GM12878 (cell line): ENCODE data around the gene PTPRN2. TPM values are rescaled to one million over a fixed set of nuclear protein-coding genes. Genes with fewer than 3 reads are reported as not detected.

Source experiments
- ATAC-seq: fragments of 200-7000 bp; cut with Tn5 transposase; 3 replicates; pipeline ENCODE4 v1.9.1; 2020; ENCODE audit warnings: mild to moderate bottlenecking, moderate library complexity
- BruUV-seq: library from RNA; stranded (reverse); fragments of 400-500 nt; replicated peaks from 2 replicates; lab custom pipeline; 2021; lab: Mats Ljungman, UMichigan
- CTCF ChIA-PET: fragments of 300-600 bp; sonication (Branson Sonifier 250); formaldehyde crosslinking; extraction: SDS; loops from one replicate; lab custom pipeline; 2021; ENCODE audit warnings: inconsistent platforms; lab: Yijun Ruan, JAX
- POLR2A ChIA-PET: fragments of 350-600 bp; formaldehyde crosslinking; extraction: SDS; loops from one replicate; lab custom pipeline; 2021; ENCODE audit warnings: inconsistent platforms; lab: Charles Lee
- RAD21 ChIA-PET: fragments of 300-600 bp; sonication (Branson Sonifier 250); formaldehyde crosslinking; loops from one replicate; lab custom pipeline; 2023; ENCODE audit warnings: antibody characterized with exemption; ENCODE audit not compliant: unreplicated experiment; lab: Charles Lee
- SMC1A ChIA-PET: fragments of 300-600 bp; sonication (Branson Sonifier 250); formaldehyde crosslinking; loops from one replicate; lab custom pipeline; 2023; ENCODE audit not compliant: unreplicated experiment, uncharacterized antibody; lab: Charles Lee
- DNase-seq: peaks from one replicate; pipeline ENCODE4 v3.0.0-alpha.2; 2011; ENCODE audit warnings: low read depth, low spot score
- FAIRE-seq: peaks from 3 replicates; lab custom pipeline; 2011; peaks lifted over from hg19 to GRCh38; lab: Jason Lieb, UNC
- H2AFZ ChIP-seq: 2 replicates; pipeline ENCODE4 v1.6.0; 2011; ENCODE audit warnings: low read depth, low read length, control low read depth; ENCODE audit not compliant: control insufficient read depth
- H3K27ac ChIP-seq: 2 replicates; pipeline ENCODE4 v1.5.1; 2011; ENCODE audit warnings: control low read depth; ENCODE audit not compliant: control insufficient read depth, insufficient read depth
- H3K27me3 ChIP-seq, 2 experiments: replicated peaks in 1 of 2; 2 replicates each; pipeline versions ENCODE4 v1.6.0 to v1.6.1; 2011; ENCODE audit warnings: low read length in 1 of 2; ENCODE audit not compliant: control insufficient read depth in 2 of 2, insufficient read depth in 2 of 2
- H3K36me3 ChIP-seq, 2 experiments: 2 replicates each; pipeline ENCODE4 v1.5.1; 2011; ENCODE audit warnings: low read length in 1 of 2; ENCODE audit not compliant: control insufficient read depth in 2 of 2, insufficient read depth in 2 of 2
- H3K4me1 ChIP-seq: 2 replicates; pipeline ENCODE4 v1.6.1; 2011; ENCODE audit warnings: mild to moderate bottlenecking, low read length, moderate library complexity, mixed read lengths; ENCODE audit not compliant: control insufficient read depth, insufficient read depth
- H3K4me2 ChIP-seq: 2 replicates; pipeline ENCODE4 v1.6.0; 2011; ENCODE audit warnings: control low read depth; ENCODE audit not compliant: control insufficient read depth, insufficient read depth
- H3K4me3 ChIP-seq: fragments of 200-600 bp; sonication (generic); 2 replicates; pipeline ENCODE4 v1.5.1; 2016
- H3K79me2 ChIP-seq: 2 replicates; pipeline ENCODE4 v1.6.0; 2011; ENCODE audit warnings: low read length; ENCODE audit not compliant: control insufficient read depth, insufficient read depth
- H3K9ac ChIP-seq: 2 replicates; pipeline ENCODE4 v1.8.0; 2011; ENCODE audit warnings: low read length, control low read depth, mixed read lengths; ENCODE audit not compliant: control insufficient read depth, insufficient read depth
- H3K9me3 ChIP-seq: replicated peaks from 3 replicates; pipeline ENCODE4 v1.5.1; 2011; ENCODE audit warnings: mild to moderate bottlenecking, low read length; ENCODE audit not compliant: control insufficient read depth, insufficient read depth
- H4K20me1 ChIP-seq: 2 replicates; pipeline ENCODE4 v1.6.0; 2011; ENCODE audit not compliant: control insufficient read depth, insufficient read depth
- CBX5 ChIP-seq: sonication (generic); IDR thresholded peaks from 2 replicates; pipeline ENCODE4 v1.6.1; 2016; ENCODE audit warnings: low read depth, moderate library complexity, mild to moderate bottlenecking, inconsistent platforms
- PML ChIP-seq: IDR thresholded peaks from 2 replicates; pipeline ENCODE4 v1.6.1; 2012; ENCODE audit warnings: low read length, inconsistent platforms
- RB1 ChIP-seq: fragments of 450-650 bp; formaldehyde crosslinking; IDR thresholded peaks from 2 replicates; pipeline ENCODE4 v1.6.1; 2017; ENCODE audit warnings: mild to moderate bottlenecking, borderline replicate concordance
- SIN3A ChIP-seq: IDR thresholded peaks from 2 replicates; pipeline ENCODE4 v1.6.1; 2012; ENCODE audit warnings: low read depth, low read length, improper control_type of control experiment
- SKIL ChIP-seq: fragments of 450-650 bp; IDR thresholded peaks from 2 replicates; pipeline ENCODE4 v1.6.1; 2017; ENCODE audit warnings: mild to moderate bottlenecking, low read depth, inconsistent platforms; ENCODE audit not compliant: poor library complexity, severe bottlenecking
- SPI1 ChIP-seq: IDR thresholded peaks from 2 replicates; pipeline ENCODE4 v1.6.1; 2011; ENCODE audit warnings: low read depth, mild to moderate bottlenecking, low read length, moderate library complexity, borderline replicate concordance; ENCODE audit not compliant: insufficient read depth
- SRF ChIP-seq, 2 experiments: IDR thresholded peaks; 2 replicates each; pipeline ENCODE4 v1.6.1; 2011; ENCODE audit warnings: low read depth in 2 of 2, low read length in 2 of 2, mild to moderate bottlenecking in 1 of 2, moderate library complexity in 1 of 2
- TAF1 ChIP-seq: IDR thresholded peaks from 2 replicates; pipeline ENCODE4 v1.6.1; 2011; ENCODE audit warnings: mild to moderate bottlenecking, low read depth, low read length, borderline replicate concordance
- TARDBP ChIP-seq: IDR thresholded peaks from 2 replicates; pipeline ENCODE4 v1.6.1; 2016; ENCODE audit warnings: borderline replicate concordance
- USF2 ChIP-seq: IDR thresholded peaks from 2 replicates; pipeline ENCODE4 v1.6.1; 2011; ENCODE audit warnings: low read depth, low read length, improper control_type of control experiment, borderline replicate concordance
- ZNF207 ChIP-seq: fragments of 450-650 bp; IDR thresholded peaks from 2 replicates; pipeline ENCODE4 v1.6.1; 2014; ENCODE audit warnings: antibody characterized with exemption, mild to moderate bottlenecking, borderline replicate concordance
- WGBS: methylation state at CpG from one replicate; pipeline ENCODE4 v1.1.6; 2016; ENCODE audit warnings: low lambda C conversion rate; ENCODE audit not compliant: insufficient replicate concordance, insufficient coverage; ENCODE audit errors: missing lambda C conversion rate; 5-methylcytosine and 5-hydroxymethylcytosine counted together
- in situ Hi-C: fragments of 300-500 bp; cut with MboI; formaldehyde crosslinking; loops from 9 replicates; pipeline ENCODE4 v1.14.3; 2018; ENCODE audit warnings: mixed read lengths
- intact Hi-C: fragments of 100-400 bp; cut with micrococcal nuclease; formaldehyde crosslinking; loops from one replicate; pipeline ENCODE4 v1.14.2; 2022; ENCODE audit not compliant: unreplicated experiment
- polyA plus RNA-seq, 11 experiments: library from polyadenylated mRNA; depleted of rRNA in 4 of 11; unstranded in 6 of 11; stranded (reverse) in 5 of 11; fragments of >200 nt; fragmentation: Nextera tagmentation in 4 of 11; fragmentation: Illumina TruSeq in 1 of 11; extraction: Ambion mirVana in 4 of 11; extraction: Trizol in 1 of 11; gene quantifications; 1 replicate in 1 of 11; 2 replicates in 10 of 11; pipeline versions ENCODE4 v1.2.1 to v1.2.3, GENCODE V29; 2011 to 2016; ENCODE audit warnings: inconsistent platforms in 2 of 11, missing spikeins in 2 of 11, low read depth in 1 of 11
- total RNA-seq, 4 experiments: library from RNA; depleted of rRNA in 3 of 4; stranded (reverse); fragments of >200 nt in 3 of 4; fragmentation: Illumina TruSeq in 1 of 4; extraction: Trizol in 1 of 4; gene quantifications; 2 replicates each; pipeline versions ENCODE4 v1.2.1 to v1.2.3, GENCODE V29; 2013 to 2021
- TF ChIP-seq, protein P1 (sequence below): IDR thresholded peaks from 2 replicates; pipeline ENCODE4 v1.6.1; 2012; ENCODE audit warnings: improper control_type of control experiment, low read depth, low read length; ENCODE audit not compliant: insufficient replicate concordance
- TF ChIP-seq, protein P2 (sequence below): fragments of 450-650 bp; IDR thresholded peaks from 2 replicates; pipeline ENCODE4 v1.6.1; 2016; ENCODE audit warnings: mild to moderate bottlenecking

Gene PTPRN2
- total and polyA plus RNA-seq, 10 of the 15 experiments (the other 5 are each of a cell fraction or from before 2014, with no cell fraction given): 5.4 TPM; not detected in 9

DNA sequence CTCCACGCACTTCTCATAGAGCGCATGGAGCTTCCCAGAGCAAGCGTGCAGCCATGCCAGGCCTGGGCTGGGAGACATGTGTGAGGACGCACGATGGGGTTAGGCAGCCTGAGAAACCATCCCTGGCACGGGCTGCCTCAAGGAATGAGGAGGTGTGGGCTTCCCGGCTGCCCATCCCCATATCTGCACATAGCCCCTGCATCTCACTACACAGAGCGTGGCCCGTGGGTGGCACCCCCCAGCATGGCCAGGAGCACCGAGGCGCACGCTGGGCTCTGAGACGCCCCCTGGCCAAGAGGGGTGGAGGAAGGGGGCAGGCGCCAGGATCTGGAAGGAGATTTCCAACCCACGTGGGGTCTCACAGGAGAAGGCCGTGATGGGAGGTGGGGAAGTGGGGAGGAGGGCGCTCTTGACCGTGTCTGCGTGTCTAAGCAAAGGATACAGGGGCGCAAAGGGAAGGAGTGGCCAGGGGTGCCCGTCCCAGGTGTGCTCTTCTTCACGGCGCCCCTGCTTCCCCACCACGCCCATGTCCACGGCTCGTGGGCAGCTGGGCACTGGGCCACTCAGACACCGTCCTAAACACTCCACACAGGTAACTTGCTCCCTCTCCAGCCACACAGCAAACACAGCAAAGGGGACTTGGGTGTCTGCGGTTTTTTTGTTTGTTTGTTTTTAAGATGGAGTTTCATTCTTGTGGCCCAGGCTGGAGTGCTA lies 340.5 kb downstream of the PTPRN2 start:
- Histone ChIP-seq H3K4me2 (no peak overlapping the region), H3K36me3 (no peaks in the 10 kb centered on the region), H4K20me1 (no peaks in the 10 kb centered on the region), H3K79me2 (no peaks in the 10 kb centered on the region), H3K9me3 (peaks cover 3% of the 10 kb centered on the region; the same call in 1 of the 3 replicates), H3K9ac (no peak overlapping the region), H2AFZ (no peak overlapping the region), H3K27ac (no peak overlapping the region), H3K27me3 (no peaks in the 10 kb centered on the region), H3K4me1 (no peaks in the 10 kb centered on the region), H3K4me3 (no peak overlapping the region)
- RAD21 ChIA-PET: no interaction called here
- 41% methylated on average over 18 of the region's 28 CpGs for WGBS
- in situ Hi-C loops (no loop called here), intact Hi-C loops (no loop called here)
- SMC1A ChIA-PET: no interaction called here
- POLR2A ChIA-PET: no interaction called here
- DNase-seq (no peak), FAIRE-seq (no peak), ATAC-seq (no peak)
- CTCF ChIA-PET: no interaction called here
- no TSS peak for BruUV-seq
- TF ChIP-seq, protein P1, sequence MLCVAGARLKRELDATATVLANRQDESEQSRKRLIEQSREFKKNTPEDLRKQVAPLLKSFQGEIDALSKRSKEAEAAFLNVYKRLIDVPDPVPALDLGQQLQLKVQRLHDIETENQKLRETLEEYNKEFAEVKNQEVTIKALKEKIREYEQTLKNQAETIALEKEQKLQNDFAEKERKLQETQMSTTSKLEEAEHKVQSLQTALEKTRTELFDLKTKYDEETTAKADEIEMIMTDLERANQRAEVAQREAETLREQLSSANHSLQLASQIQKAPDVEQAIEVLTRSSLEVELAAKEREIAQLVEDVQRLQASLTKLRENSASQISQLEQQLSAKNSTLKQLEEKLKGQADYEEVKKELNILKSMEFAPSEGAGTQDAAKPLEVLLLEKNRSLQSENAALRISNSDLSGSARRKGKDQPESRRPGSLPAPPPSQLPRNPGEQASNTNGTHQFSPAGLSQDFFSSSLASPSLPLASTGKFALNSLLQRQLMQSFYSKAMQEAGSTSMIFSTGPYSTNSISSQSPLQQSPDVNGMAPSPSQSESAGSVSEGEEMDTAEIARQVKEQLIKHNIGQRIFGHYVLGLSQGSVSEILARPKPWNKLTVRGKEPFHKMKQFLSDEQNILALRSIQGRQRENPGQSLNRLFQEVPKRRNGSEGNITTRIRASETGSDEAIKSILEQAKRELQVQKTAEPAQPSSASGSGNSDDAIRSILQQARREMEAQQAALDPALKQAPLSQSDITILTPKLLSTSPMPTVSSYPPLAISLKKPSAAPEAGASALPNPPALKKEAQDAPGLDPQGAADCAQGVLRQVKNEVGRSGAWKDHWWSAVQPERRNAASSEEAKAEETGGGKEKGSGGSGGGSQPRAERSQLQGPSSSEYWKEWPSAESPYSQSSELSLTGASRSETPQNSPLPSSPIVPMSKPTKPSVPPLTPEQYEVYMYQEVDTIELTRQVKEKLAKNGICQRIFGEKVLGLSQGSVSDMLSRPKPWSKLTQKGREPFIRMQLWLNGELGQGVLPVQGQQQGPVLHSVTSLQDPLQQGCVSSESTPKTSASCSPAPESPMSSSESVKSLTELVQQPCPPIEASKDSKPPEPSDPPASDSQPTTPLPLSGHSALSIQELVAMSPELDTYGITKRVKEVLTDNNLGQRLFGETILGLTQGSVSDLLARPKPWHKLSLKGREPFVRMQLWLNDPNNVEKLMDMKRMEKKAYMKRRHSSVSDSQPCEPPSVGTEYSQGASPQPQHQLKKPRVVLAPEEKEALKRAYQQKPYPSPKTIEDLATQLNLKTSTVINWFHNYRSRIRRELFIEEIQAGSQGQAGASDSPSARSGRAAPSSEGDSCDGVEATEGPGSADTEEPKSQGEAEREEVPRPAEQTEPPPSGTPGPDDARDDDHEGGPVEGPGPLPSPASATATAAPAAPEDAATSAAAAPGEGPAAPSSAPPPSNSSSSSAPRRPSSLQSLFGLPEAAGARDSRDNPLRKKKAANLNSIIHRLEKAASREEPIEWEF: no peak
- no peak for TF ChIP-seq USF2
- TF ChIP-seq PML: no peak
- TF ChIP-seq SIN3A: no peak
- TF ChIP-seq SKIL: no peak
- TF ChIP-seq SRF (IDR thresholded peaks at IDR 0.05; ENCODE audit: low read depth in 2 of 2, low read length in 2 of 2): no peak
- TF ChIP-seq ZNF207: no peak
- TF ChIP-seq TARDBP: no peak
- TF ChIP-seq CBX5: no peak
- no peak for TF ChIP-seq SPI1
- no peak for TF ChIP-seq TAF1
- TF ChIP-seq RB1: no peak
- TF ChIP-seq, protein P2, sequence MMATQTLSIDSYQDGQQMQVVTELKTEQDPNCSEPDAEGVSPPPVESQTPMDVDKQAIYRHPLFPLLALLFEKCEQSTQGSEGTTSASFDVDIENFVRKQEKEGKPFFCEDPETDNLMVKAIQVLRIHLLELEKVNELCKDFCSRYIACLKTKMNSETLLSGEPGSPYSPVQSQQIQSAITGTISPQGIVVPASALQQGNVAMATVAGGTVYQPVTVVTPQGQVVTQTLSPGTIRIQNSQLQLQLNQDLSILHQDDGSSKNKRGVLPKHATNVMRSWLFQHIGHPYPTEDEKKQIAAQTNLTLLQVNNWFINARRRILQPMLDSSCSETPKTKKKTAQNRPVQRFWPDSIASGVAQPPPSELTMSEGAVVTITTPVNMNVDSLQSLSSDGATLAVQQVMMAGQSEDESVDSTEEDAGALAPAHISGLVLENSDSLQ: no peak
